SK-N-SH (cell line): ENCODE measurements around the gene EIF2AK2.

Source experiments
- FOSL2 ChIP-seq: IDR thresholded peaks from 2 replicates; pipeline ENCODE4 v1.4.0; 2012; ENCODE audit warnings: low read depth, mild to moderate bottlenecking, moderate library complexity, borderline replicate concordance
- FOXJ3 ChIP-seq: sonication (generic); formaldehyde crosslinking; IDR thresholded peaks from 2 replicates; pipeline ENCODE4 v1.5.1; 2020; ENCODE audit warnings: mild to moderate bottlenecking, missing genetic modification reagents
- MXI1 ChIP-seq: IDR thresholded peaks from 2 replicates; pipeline ENCODE4 v1.6.1; 2012; ENCODE audit warnings: mild to moderate bottlenecking, low read depth, low read length, improper control_type of control experiment
- POLR2AphosphoS5 ChIP-seq: IDR thresholded peaks from 2 replicates; pipeline ENCODE4 v1.6.1; 2012; ENCODE audit warnings: low read depth, low read length
- YY1 ChIP-seq: IDR thresholded peaks from 2 replicates; pipeline ENCODE4 v1.4.0; 2012; ENCODE audit warnings: low read depth, mild to moderate bottlenecking
- TF ChIP-seq, protein P1 (sequence below): IDR thresholded peaks from 2 replicates; pipeline ENCODE4 v1.6.1; 2012; ENCODE audit warnings: mild to moderate bottlenecking, low read depth, low read length, moderate library complexity
- TF ChIP-seq, protein P2 (sequence below): fragments of 200-600 bp; sonication (generic); IDR thresholded peaks from 2 replicates; pipeline ENCODE4 v1.6.1; 2017; ENCODE audit warnings: antibody characterized with exemption, mild to moderate bottlenecking, moderate library complexity

DNA sequence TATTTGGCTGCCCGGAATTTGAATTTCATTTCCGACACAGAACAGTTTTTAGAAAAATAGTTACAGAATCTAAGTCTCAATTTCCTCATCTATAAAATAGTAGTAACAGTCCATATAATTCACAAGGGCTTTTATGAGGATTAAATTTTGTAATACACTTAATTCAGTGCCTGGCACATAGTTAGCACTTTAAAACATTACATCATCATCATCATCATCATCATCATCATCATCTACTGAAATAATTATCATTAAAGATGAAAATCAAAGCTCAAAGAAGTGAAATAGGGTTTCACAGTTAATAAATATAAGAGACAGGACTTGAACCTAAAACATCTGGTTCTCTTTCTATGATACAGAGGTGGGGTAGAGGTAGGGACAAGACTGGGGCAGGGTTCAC, 85.8 kb downstream of the EIF2AK2 start:
- TF ChIP-seq, protein P1, sequence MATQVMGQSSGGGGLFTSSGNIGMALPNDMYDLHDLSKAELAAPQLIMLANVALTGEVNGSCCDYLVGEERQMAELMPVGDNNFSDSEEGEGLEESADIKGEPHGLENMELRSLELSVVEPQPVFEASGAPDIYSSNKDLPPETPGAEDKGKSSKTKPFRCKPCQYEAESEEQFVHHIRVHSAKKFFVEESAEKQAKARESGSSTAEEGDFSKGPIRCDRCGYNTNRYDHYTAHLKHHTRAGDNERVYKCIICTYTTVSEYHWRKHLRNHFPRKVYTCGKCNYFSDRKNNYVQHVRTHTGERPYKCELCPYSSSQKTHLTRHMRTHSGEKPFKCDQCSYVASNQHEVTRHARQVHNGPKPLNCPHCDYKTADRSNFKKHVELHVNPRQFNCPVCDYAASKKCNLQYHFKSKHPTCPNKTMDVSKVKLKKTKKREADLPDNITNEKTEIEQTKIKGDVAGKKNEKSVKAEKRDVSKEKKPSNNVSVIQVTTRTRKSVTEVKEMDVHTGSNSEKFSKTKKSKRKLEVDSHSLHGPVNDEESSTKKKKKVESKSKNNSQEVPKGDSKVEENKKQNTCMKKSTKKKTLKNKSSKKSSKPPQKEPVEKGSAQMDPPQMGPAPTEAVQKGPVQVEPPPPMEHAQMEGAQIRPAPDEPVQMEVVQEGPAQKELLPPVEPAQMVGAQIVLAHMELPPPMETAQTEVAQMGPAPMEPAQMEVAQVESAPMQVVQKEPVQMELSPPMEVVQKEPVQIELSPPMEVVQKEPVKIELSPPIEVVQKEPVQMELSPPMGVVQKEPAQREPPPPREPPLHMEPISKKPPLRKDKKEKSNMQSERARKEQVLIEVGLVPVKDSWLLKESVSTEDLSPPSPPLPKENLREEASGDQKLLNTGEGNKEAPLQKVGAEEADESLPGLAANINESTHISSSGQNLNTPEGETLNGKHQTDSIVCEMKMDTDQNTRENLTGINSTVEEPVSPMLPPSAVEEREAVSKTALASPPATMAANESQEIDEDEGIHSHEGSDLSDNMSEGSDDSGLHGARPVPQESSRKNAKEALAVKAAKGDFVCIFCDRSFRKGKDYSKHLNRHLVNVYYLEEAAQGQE = no peak
- TF ChIP-seq, protein P2, sequence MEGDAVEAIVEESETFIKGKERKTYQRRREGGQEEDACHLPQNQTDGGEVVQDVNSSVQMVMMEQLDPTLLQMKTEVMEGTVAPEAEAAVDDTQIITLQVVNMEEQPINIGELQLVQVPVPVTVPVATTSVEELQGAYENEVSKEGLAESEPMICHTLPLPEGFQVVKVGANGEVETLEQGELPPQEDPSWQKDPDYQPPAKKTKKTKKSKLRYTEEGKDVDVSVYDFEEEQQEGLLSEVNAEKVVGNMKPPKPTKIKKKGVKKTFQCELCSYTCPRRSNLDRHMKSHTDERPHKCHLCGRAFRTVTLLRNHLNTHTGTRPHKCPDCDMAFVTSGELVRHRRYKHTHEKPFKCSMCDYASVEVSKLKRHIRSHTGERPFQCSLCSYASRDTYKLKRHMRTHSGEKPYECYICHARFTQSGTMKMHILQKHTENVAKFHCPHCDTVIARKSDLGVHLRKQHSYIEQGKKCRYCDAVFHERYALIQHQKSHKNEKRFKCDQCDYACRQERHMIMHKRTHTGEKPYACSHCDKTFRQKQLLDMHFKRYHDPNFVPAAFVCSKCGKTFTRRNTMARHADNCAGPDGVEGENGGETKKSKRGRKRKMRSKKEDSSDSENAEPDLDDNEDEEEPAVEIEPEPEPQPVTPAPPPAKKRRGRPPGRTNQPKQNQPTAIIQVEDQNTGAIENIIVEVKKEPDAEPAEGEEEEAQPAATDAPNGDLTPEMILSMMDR = no peak
- TF ChIP-seq POLR2AphosphoS5 = no peak
- TF ChIP-seq FOXJ3 (CRISPR knock-in tag) = no peak
- no peak for TF ChIP-seq FOSL2
- TF ChIP-seq YY1 = no peak
- TF ChIP-seq MXI1 = no peak
